NCI-H2107 treated with DMSO at 0.1 percent for 48 hours (cell line): Measurements from ENCODE around the gene DNAJB2.
"Not testable (repeated sequence)": the region's sequence is repeated elsewhere in the genome, so short reads cannot be mapped to it uniquely, and the experiment has no call there.

Source experiments
- DNase-seq: peaks from one replicate; lab custom pipeline; 2025; ENCODE audit not compliant: unreplicated experiment; lab: John Stamatoyannopoulos, UW

The DNAJB2 gene

GRCh38 chr2:219254590-219255201, 24.5 kb upstream of the DNAJB2 start:
- no peak for DNase-seq

DNA sequence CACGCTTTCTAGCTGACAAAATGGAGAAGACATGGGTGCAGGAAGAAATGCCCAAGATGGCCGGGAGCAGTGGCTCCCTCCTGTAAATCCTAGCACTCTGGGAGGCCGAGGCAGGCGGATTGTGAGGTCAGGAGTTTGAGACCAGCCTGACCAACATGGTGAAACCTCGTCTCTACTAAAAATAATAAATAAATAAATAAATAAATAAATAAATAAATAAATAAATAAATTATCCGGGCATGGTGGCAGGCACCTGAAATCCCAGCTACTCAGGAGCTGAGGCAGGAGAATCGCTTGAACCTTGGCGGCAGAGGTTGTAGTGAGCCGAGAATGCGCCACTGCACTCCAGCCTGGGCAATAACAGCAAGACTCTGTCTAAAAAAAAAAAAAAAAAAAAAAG, 20.2 kb upstream of the DNAJB2 start:
- DNase-seq = not testable (repeated sequence)

DNA sequence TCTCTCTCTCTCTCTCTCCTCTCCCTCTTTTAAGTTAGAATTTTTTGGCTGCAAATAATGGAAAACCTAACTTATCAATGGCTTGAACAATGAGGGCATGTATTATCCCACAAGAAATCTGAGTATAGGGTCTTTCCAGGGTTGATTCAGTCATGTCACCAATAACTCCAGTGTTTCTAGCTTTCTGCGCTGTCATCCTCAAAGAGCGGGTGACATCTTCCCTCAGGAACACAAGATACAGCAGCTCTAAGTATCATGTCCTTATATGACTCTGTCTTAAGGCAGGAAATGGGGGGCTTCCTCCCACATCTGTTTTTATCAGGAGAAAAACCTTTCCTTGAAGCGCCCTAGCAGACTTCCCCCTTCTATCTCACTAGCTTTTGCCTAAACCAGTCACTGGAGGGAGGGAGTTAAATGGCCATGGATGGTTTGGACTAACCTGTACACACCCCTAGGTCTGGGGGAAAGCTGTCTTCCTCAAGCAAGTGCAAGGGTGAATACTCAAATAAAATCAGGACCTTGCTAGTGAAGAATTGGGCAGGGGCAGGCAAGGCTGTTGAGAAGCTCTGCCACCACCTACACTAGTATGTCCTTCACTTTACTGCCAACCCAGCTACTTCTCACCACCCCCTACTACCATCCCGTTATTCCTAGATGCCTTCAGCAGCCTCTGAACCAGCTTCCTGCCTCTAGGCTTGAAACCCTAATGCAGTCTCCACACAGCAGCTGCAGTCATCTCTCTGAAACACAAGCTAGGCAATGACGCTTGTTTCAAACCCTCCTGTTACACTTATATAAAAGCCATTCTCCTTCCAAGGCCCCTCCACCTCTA, 17.9 kb upstream of the DNAJB2 start:
- no peak for DNase-seq

DNA sequence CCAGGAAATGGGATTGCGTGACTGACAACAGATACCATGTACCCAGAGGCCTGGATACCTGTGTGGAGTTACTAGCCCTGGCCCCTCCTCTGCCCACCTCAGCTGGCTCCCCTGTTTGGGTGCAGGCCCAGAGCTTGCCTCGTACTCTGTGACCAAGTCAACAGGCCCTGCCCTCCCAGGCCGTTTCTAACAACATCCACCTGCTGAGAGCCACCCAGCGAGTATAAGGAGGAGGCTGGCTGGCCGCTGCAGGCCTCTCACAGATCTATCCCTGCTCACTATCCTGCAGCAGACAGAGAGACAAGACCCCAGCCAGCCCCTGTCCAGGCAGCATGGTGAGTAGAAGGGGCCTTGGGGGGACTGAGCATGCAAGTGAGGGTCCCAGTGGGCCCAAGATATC, 12.9 kb upstream of the DNAJB2 start:
- DNase-seq = no peak

GRCh38 chr2:219266886-219267285, 12.3 kb upstream of the DNAJB2 start:
- DNase-seq = no peak

DNA sequence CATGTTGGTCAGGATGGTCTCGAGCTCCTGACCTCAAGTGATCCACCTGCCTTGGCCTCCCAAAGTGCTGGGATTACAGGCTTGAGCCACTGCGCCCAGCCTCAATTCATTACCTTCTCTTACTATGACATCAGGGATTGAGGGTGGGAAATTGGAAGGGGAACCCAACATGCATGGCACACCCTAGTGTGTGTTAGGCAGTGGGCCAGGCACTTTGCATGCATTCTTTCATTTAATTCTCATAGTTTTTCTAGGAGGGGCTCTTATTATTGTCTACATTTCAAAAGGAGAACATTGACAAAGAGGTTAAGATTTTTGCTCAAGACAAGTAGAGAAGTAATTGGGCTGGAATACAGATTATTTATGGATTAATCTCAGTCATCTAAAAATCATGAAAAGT, 10.9 kb upstream of the DNAJB2 start:
- DNase-seq = no peak

DNA sequence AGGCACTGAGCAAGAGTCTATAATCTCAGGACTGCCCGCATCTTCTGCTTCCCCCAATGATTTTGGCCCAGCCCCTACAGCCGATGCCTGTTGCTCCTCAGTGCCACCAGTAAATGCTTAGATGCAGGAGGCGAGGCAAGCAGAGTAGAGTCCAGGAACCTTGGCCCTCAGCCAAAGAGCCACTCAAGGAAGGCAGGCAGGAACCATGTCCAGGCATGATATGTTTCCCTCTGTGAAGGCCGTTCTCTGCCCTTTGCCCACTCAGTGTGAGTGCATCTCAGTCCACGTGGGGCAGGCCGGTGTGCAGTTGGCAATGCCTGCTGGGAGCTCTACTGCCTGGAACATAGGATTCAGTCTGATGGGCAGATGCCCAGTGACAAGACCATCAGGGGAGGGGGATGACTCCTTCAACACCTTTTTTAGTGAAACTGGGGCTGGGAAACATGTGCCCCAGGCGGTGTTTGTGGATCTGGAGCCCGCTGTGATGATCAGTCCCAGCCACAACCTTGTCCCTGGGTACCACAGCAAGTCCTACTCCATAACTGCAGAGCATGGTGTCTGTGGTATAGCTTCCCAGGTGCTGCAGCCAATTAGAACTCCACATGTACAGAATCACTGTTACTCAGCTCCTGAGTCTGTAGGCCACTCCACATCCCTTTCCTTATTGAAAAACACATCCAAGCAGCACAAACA, 9.7 kb upstream of the DNAJB2 start:
- no peak for DNase-seq

GRCh38 chr2:219270055-219270372, 9.2 kb upstream of the DNAJB2 start:
- no peak for DNase-seq

DNA sequence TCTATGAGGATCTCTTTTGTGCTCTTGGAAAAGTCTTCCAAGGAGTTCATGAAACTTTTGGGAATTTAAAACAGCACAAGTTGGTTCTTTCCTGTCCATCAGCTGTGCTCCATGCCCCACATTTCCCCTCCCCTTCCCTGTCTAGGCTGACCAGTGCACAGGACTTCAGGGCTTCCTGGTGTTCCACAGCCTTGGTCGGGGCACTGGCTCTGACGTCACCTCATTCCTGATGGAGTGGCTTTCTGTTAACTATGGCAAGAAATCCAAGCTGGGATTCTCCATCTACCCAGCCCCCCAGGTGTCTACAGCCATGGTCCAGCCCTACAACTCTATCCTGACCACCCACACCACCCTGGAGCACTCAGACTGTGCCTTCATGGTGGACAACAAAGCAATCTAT, 8.1 kb upstream of the DNAJB2 start:
- no peak for DNase-seq

DNA sequence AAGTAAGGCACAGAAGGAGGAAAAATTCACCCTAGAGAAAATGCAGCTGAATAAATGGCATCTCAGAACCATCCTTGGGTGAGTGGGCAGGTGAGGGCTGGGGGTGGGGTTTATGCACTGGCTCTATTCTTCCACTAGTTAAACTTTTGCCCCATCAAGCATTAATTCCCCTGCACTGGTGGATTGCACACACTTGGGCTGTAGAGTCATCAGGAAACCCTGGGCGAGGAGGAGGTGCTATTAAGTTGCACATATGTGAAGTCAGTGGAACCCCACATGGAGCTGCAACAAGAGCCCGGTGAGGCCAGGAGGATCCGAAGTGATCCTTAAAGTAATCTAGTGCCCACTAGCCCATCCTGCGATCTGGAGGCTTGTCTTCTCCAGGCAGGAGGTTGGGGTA, 6.8 kb upstream of the DNAJB2 start:
- no peak for DNase-seq

DNA sequence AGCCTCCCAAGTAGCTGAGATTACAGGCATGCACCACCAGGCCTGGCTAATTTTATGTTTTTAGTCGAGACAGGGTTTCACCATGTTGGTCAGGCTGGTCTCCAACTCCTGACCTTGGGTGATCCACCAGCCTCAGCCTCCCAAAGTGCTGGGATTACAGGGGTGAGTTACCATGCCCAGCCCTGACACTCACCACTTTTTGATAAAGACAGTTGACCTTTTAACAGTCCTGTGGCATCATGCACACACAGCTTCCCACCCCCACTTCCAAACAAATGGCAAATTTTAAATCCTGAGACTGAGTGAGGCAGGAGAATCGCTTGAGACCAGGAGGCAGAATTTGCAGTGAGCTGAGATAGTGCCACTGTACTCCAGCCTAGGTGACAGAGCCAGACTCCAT, 6.2 kb upstream of the DNAJB2 start:
- DNase-seq = no peak

DNA sequence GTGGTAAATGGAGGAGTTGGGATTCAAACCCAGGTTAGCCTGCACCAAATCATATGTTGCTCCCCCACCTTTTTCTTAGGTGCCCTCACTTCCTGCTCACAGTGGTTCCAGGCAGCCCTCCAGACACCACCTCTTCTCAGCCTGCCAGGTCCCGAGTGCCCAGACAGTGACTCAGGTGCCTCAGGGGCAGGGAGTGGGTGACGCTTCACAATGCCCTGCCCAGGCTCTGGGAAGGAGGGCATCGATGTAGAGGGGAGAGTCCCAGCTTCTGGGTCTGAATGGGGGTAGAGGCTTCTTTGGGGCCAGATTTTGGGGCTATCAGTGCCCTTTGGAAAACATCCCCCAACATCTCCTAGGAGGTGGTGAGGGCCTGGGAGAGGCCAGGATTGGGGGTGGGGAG, 5.2 kb upstream of the DNAJB2 start:
- no peak for DNase-seq

DNA sequence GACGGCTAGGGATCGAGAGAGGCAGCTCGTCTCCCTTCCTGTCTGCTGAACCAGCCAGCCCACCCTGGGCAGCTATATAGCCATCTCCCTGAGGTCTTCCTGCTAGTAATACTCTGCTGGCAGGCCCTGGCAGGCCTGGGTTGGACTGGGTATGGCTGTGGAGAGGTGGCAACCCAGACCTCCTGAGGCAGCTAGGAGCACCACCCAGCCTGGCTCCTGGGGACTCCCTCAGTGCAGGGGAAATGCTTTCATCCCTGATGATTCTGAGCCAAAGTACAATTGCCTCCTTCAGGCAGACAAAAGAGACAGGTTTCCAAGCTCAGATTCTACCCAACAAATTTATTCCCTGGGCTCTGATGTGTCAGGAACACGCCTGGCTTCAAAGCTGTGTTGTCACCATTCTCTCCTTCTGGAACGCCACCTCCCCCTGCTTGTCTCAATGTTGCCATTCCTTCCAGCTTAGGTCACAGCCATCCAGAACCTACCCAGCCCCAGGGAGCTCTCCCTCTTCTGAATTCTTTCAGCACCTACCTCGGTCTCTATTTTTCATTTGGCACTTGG, 4.7 kb upstream of the DNAJB2 start:
- DNase-seq = no peak

DNA sequence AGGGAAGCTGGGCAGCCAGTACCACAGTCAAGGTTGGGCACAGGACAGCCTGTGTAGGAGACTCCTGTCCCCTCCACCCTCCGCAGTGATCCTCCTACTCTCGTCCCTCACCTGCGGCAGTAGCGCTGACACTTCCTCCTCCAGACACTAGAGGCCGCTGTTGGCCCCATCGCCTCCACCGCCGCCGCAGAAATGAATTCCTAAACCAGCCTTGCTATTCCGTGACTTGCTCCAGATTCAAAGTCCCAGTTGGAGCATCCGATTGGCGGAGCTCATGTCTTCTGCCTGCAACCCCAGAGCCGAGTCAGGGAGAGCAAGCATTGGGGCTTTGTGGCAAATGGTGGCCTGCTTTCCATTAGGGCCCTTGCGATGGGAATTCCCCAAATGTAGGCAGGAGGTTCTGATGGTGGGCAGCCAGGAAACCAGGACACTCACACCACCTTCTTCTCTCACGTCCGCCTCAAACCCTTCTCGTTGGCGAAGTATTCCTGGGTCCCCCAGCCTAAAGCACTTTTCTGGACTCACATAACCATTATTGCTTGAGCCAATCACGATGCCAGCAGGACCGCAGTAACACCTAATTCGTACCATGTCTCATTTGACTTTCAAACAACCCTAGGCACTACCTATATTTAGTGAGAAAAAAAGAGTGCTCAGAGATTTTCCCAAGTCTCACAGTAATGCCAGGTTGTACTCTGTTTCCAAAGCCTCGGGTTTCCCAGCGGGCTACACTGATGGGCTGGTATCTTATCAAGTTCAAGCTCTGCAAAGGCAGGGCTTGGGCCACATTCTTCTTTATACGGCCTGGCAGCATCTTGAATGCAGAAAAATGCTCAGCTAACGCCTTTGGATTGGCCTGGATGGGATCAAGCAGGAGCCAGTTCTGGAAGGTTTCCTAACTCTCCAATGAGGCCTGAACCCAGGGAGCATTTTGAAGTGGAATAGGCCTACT, 1.2 kb upstream of the DNAJB2 start:
- peak; percentile 69 for DNase-seq

GRCh38 chr2:219278655-219279150, 463 bp upstream of the DNAJB2 start:
- no peak for DNase-seq

DNA sequence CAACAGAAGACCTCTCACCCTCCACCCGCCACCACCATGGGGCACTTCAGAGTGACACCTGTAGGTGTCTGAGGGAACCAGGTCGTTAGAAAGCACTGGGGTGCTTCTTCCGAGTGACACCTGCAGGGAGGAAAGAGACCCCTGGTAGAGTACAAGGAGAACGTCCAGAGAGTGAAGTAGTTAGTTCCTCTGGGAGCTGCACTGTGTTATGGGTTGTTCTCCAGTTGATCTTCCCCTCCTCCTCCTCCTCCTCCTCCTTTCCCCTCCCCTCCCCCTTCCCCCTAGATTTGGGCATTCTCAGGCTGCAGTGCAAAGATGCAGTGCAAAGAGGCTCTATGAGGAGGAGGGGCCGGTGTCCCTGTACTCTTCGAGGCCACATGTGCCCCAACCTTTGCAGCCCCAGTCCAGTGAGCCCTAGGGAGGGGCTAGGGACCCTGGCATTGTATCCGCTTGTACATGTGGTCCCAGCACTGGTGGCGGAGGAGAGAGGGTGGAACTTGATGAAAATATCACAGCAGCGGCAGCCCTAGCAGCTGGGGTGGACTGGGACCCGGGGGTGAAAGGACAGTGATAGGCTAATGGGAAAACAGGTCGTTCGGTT, 850 bp downstream of the DNAJB2 start:
- DNase-seq = no peak

- DNase-seq = no peak
Observed at GRCh38 chr2:219280651-219281050, 1.5 kb downstream of the DNAJB2 start.

- no peak for DNase-seq
Observed at GRCh38 chr2:219281588-219281987, 2.4 kb downstream of the DNAJB2 start.

DNA sequence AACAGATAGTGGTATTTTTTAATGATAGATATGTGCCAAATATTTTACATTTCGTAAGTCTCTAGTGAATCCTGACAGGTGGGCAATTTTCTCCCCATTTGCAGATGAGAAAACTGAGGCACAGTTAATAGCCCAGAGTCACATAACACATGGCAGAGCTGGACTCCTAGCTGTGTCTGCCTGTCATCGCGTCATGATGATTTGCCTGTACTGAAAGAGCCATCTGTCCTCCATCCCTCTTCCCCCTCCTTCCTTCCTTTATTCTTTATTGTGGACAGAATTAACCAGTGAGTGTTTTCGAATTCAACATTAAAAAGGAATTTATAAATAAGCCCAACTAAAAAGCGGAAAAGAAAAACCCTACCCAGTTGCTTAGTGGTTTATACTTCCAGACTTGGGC, 3.2 kb downstream of the DNAJB2 start:
- DNase-seq = no peak

DNA sequence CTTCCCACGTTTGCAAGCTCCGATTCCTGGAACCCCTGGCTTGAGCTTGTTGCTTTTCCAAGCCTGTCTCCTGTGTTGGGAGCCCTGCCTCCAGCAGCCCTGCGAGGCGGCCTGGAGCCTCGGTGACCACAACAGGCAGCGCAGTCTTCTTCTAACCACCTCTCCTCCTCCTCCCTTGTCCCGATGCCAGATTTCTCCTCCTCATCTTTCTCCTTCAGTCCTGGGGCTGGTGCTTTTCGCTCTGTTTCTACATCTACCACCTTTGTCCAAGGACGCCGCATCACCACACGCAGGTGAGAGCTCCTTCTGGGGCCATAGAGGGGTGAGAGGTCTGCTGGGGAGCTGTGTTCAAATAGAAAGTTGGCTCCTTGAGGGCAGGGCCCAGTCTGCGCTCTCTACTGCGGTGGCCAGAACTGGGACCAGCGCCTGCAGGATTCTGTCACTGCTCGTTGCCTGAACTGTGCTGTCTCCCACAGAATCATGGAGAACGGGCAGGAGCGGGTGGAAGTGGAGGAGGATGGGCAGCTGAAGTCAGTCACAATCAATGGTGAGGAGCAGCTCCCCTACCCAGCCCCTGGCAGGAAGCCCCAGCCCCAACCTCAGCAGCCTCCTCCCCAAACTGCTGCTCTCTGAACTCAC, 3.9 kb downstream of the DNAJB2 start:
- no peak for DNase-seq
